ENCODE measurements around the gene UPF3A.

GRCh38 chr13:114257014-114257413 is 24.4 kb upstream of the UPF3A start:
- TF ChIP-seq CTCF (IDR thresholded peaks at IDR 0.05) (no peak), POLR2A (IDR thresholded peaks at IDR 0.05) (no peak)

Measured in right lobe of liver (tissue), 4 donors.